DMS 273 (cell line): ENCODE measurements around the gene PCDHGA7.
"Not testable (repeated sequence)": the region's sequence is repeated elsewhere in the genome, so short reads cannot be mapped to it uniquely, and the experiment has no call there.

Source experiments
- DNase-seq: peaks from one replicate; lab custom pipeline; 2025; ENCODE audit not compliant: unreplicated experiment; lab: John Stamatoyannopoulos, UW

The PCDHGA7 gene

DNA sequence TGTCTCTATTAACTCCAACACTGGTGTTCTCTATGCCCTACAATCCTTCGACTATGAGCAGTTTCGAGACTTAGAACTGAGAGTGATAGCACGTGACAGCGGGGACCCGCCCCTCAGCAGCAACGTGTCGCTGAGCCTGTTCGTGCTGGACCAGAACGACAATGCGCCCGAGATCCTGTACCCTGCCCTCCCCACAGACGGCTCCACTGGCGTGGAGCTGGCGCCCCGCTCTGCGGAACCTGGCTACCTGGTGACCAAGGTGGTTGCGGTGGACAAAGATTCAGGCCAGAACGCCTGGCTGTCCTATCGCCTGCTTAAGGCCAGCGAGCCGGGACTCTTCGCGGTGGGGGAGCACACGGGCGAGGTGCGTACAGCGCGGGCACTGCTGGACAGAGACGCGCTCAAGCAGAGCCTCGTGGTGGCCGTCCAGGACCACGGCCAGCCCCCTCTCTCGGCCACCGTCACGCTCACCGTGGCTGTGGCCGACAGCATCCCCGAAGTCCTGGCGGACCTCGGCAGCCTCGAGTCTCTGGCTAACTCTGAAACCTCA lies 40.3 kb downstream of the PCDHGA7 start:
- no peak for DNase-seq

DNA sequence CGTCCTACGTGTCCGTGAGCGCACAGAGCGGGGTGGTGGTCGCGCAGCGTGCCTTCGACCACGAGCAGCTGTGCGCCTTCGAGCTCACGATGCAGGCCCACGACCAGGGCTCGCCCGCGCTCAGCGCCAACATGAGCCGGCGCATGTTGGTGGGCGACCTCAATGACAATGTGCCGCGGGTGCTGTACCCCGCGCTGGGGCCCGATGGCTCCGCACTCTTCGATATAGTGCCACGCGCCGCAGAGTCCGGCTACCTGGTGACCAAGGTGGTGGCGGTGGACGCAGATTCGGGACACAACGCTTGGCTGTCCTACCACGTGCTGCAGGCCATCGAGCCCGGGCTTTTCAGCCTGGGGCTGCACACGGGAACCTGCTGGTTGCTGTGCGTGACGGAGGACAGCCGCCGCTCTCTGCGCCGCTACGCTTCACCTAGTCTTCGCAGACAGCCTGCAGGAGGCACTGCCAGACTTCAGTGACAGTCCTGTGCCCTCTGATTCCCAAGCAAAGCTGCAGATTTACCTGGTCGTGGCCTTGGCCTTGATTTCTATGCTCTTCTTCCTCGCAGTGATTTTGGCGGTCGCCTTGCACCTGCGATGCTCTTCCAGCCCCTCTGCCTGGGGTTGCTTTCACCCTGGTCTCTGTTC lies 45.4 kb downstream of the PCDHGA7 start:
- no peak for DNase-seq

DNA sequence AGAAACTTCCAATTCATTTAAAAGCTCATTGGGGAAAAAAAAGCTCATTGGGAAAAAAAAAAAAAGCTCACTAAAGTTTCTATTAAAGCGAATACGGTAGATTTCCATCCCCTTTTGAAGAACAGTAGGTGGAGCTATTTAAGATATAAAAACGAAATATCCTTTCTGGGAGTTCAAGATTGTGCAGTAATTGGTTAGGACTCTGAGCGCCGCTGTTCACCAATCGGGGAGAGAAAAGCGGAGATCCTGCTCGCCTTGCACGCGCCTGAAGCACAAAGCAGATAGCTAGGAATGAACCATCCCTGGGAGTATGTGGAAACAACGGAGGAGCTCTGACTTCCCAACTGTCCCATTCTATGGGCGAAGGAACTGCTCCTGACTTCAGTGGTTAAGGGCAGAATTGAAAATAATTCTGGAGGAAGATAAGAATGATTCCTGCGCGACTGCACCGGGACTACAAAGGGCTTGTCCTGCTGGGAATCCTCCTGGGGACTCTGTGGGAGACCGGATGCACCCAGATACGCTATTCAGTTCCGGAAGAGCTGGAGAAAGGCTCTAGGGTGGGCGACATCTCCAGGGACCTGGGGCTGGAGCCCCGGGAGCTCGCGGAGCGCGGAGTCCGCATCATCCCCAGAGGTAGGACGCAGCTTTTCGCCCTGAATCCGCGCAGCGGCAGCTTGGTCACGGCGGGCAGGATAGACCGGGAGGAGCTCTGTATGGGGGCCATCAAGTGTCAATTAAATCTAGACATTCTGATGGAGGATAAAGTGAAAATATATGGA lies 48.0 kb downstream of the PCDHGA7 start, which contains the start of gene PCDHGA12:
TSS of gene PCDHGA12 (plus strand) at position 176 of the 782 bp plus-strand sequence. CDS start at position 429, 253 bp downstream.
- DNase-seq, result no peak

- DNase-seq, result no peak
These were observed 48.7 kb downstream of the PCDHGA7 start for GRCh38 chr5:141431286-141431685.

DNA sequence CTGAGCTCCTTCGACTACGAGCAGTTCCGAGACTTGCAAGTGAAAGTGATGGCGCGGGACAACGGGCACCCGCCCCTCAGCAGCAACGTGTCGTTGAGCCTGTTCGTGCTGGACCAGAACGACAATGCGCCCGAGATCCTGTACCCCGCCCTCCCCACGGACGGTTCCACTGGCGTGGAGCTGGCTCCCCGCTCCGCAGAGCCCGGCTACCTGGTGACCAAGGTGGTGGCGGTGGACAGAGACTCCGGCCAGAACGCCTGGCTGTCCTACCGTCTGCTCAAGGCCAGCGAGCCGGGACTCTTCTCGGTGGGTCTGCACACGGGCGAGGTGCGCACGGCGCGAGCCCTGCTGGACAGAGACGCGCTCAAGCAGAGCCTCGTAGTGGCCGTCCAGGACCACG lies 49.8 kb downstream of the PCDHGA7 start:
- not testable (repeated sequence) for DNase-seq

GRCh38 chr5:141432726-141433125 lies 50.2 kb downstream of the PCDHGA7 start:
- not testable (repeated sequence) for DNase-seq

DNA sequence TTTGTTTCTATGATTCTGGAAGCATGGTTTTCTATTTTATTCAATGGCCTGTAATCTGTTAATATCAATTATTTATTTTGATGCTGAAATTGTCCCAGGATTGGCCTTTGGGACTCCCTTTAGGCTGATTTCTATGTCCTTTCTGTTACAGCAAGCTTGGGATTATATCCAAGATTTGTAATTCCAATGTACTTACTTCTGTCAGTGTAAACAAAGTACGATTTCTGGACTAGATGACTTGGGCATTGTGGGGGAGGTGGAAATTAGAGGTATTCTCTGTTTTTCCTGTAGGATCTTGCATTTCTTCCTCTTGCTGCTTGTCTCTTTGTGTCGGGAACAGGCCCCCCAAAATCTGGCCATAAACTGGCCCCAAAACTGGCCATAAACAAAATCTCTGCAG lies 51.5 kb downstream of the PCDHGA7 start:
- DNase-seq, result no peak
